ENCODE data around the gene IAH1. TPM values are rescaled to one million over a fixed set of nuclear protein-coding genes. Genes with fewer than 3 reads are reported as not detected.

The IAH1 gene
- total RNA-seq, 1 donor from 2014 or later: 40.0 TPM

- H3K27ac ChIP-seq: no peak overlapping the region
- no peaks in the 10 kb centered on the region for H3K9me3 ChIP-seq
- peaks cover 34% of the 10 kb centered on the region for H3K4me1 ChIP-seq
- DNase-seq (ENCODE audit: extremely low spot score in 2 of 2): no peak
- no peaks in the 10 kb centered on the region for H3K27me3 ChIP-seq
- peaks cover 0 to 15% of the 10 kb centered on the region in 2 donors for H3K36me3 ChIP-seq
- TF ChIP-seq CTCF (IDR thresholded peaks at IDR 0.05) (no peak), POLR2A (IDR thresholded peaks at IDR 0.05) (no peak), POLR2AphosphoS5 (IDR thresholded peaks at IDR 0.05; ENCODE audit: insufficient read depth in 1 of 2, low read depth in 1 of 2) (no peak)
- intact Hi-C loops (cut with DNase I): no loop called here
- H3K4me3 ChIP-seq: no peak overlapping the region
Observed at GRCh38 chr2:9472511-9472910, 1.8 kb upstream of the IAH1 start.

- intact Hi-C loops (cut with DNase I): no loop called here
- Histone ChIP-seq H3K27ac (peak overlapping the region; percentile 83), H3K36me3 (peaks cover 0 to 7% of the 10 kb centered on the region in 2 donors)
Observed at GRCh38 chr2:9473308-9473984, 905 bp upstream of the IAH1 start.

DNA sequence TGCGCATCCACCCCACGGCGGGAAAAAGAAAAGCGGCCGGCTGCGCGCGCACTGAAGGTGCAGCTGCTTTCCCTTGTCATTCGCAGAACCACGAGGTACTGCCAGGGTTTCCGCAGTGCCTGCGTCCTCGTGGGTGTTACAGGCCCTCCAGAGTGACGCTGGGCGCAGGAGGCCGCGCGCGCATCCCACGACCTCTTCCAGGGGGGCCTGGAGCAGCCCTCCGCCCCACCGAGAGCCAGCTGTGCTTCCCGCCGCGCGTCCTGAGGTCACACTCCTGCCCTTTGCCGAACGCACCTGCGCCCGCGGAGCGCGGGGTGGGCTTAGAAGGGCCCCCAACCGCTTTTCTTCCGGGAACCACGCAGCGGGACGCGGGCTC, 378 bp upstream of the IAH1 start:
- Histone ChIP-seq H3K36me3 (peaks cover 0 to 7% of the 10 kb centered on the region in 2 donors), H3K4me1 (peaks cover 34% of the 10 kb centered on the region), H3K27ac (peak overlapping the region; percentile 83), H3K4me3 (peak overlapping the region; percentile 54 to 78), H3K9me3 (no peaks in the 10 kb centered on the region), H3K27me3 (no peaks in the 10 kb centered on the region)
- intact Hi-C loops (cut with DNase I): no loop called here
- DNase-seq (ENCODE audit: extremely low spot score in 2 of 2): no peak
- TF ChIP-seq POLR2AphosphoS5 (IDR thresholded peaks at IDR 0.05; ENCODE audit: insufficient read depth in 1 of 2, low read depth in 1 of 2) (peak in 1 of 2 donors; percentile 60), CTCF (IDR thresholded peaks at IDR 0.05) (no peak)

More at GRCh38 chr2:9473308-9473984, 905 bp upstream of the IAH1 start:
- DNase-seq (ENCODE audit: extremely low spot score in 2 of 2): no peak
- peaks cover 34% of the 10 kb centered on the region for H3K4me1 ChIP-seq
- no peaks in the 10 kb centered on the region for H3K27me3 ChIP-seq
- TF ChIP-seq POLR2A (IDR thresholded peaks at IDR 0.05) (no peak), CTCF (IDR thresholded peaks at IDR 0.05) (peak in 1 of 3 experiments; percentile 11), POLR2AphosphoS5 (IDR thresholded peaks at IDR 0.05; ENCODE audit: insufficient read depth in 1 of 2, low read depth in 1 of 2) (no peak)
- H3K4me3 ChIP-seq: peak overlapping the region; percentile 54 to 78
- H3K9me3 ChIP-seq: no peaks in the 10 kb centered on the region

GRCh38 chr2:9477914-9478313, 3.6 kb downstream of the IAH1 start:
- no peak for TF ChIP-seq POLR2AphosphoS5 (IDR thresholded peaks at IDR 0.05; ENCODE audit: insufficient read depth in 1 of 2, low read depth in 1 of 2)
- no peak for TF ChIP-seq CTCF (IDR thresholded peaks at IDR 0.05)
- no peak for TF ChIP-seq POLR2A (IDR thresholded peaks at IDR 0.05)
- Histone ChIP-seq H3K36me3 (peaks cover 0 to 30% of the 10 kb centered on the region in 2 donors), H3K4me1 (peaks cover 34% of the 10 kb centered on the region), H3K4me3 (no peak overlapping the region), H3K9me3 (no peaks in the 10 kb centered on the region), H3K27me3 (no peaks in the 10 kb centered on the region), H3K27ac (no peak overlapping the region)
- intact Hi-C loops (cut with DNase I): no loop called here
- no peak for DNase-seq (ENCODE audit: extremely low spot score in 2 of 2)

- Histone ChIP-seq H3K27ac (no peak overlapping the region), H3K9me3 (no peaks in the 10 kb centered on the region), H3K36me3 (peaks cover 0 to 37% of the 10 kb centered on the region in 2 donors), H3K4me3 (no peak overlapping the region), H3K27me3 (no peaks in the 10 kb centered on the region), H3K4me1 (peaks cover 30% of the 10 kb centered on the region)
- DNase-seq (ENCODE audit: extremely low spot score in 2 of 2): no peak
- TF ChIP-seq POLR2AphosphoS5 (IDR thresholded peaks at IDR 0.05; ENCODE audit: insufficient read depth in 1 of 2, low read depth in 1 of 2) (no peak), CTCF (IDR thresholded peaks at IDR 0.05) (no peak), POLR2A (IDR thresholded peaks at IDR 0.05) (no peak)
- intact Hi-C loops (cut with DNase I): no loop called here
Observed at GRCh38 chr2:9478526-9478925, 4.2 kb downstream of the IAH1 start.

Measured in vagina (tissue), 2 donors.